ENCODE results near the gene RYR2.

RYR2 gene

GRCh38 chr1:237041795-237042525 is at the start of gene RYR2:
RYR2 (plus strand) TSS chr1:237042184; CDS start chr1:237042522, 338 bp downstream.
- no peak for DNase-seq

DNA sequence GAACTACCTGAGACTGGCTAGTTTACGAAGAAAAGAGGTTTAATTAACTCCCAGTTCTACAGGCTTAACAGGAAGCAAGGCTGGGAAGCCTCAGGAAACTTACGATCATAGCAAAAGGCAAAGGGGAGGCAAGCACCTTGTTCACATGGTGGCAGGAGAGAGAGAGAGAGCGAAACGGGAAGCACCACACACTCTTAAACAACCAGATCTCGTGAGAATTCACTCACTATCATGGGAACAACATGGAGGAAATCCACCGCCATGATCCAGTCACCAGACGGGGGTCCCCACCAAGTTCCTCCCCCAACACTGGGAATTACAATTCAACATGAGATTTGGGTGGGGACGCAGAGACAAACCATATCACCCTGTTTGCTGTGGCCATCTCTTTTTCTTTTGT is 49.5 kb upstream of the RYR2 start:
- no peak for DNase-seq

- DNase-seq, result no peak
These were observed 47.5 kb upstream of the RYR2 start for GRCh38 chr1:236994450-236994849.

GRCh38 chr1:236997361-236997760 is 44.6 kb upstream of the RYR2 start:
- DNase-seq, result no peak

- no peak for DNase-seq
These were observed 44.1 kb upstream of the RYR2 start for GRCh38 chr1:236997882-236998281.

DNA sequence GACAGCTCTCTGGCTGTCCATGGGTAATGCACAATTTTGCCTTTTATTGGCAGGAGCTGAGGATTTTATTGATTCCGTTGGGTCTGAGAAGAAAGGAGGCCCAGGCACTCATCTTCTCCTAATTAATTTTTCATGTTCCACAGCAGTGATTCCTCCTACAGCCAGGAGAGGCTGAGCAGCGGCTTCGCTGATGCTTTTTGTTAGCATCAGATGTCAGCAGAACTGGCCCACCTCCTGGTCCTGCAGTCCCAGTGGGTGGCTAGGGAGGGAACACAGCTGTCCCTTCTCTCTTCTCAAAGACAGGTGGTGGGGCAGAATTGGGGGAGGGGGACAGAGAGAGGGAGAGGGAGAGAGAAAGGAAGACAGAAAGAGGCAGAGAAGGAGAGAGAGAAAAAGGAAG is 43.4 kb upstream of the RYR2 start:
- no peak for DNase-seq

DNA sequence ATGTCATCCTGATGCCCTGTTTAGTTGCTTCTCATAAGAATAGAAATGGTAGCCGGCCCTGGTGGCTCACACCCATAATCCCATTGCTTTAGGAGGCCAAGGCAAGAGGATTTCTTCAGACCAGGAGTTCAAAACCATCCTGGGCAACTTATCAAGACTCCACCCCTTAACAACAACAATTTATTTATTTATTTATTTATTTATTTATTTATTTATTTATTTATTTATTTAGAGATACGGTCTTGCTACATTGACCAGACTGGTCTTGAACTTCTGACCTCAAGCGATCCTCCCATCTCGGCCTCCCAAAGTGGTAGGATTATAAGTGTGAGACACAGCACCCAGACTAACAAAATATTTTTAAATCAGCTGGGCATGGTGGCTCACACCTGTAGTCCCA is 41.8 kb upstream of the RYR2 start:
- DNase-seq, result no peak

DNA sequence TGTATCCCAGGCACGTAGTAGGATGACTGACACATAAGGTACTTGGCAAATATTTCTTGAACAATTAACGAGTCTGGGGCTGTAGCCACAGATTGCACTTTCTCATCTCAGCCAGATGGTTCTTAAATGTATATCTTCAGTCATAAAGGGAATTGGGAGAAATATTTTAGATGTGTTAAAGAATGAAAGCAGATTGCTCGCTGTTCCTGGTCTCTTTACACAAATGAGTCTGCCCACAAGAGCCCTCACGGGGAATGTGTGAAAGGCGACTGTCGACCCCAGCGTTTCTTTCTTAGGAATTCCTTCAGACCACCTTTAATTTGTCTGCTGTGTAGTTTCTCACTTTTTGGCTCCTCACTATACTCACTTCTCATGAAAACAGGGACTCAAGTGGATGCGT is 38.5 kb upstream of the RYR2 start:
- no peak for DNase-seq

GRCh38 chr1:237004116-237004515 is 37.9 kb upstream of the RYR2 start, which contains the start of gene MT1HL1:
MT1HL1 (minus strand) TSS chr1:237004441; CDS start chr1:237004372, 69 bp downstream.
- DNase-seq, result no peak

- no peak for DNase-seq
These were observed 36.3 kb upstream of the RYR2 start for GRCh38 chr1:237005674-237006073.

DNA sequence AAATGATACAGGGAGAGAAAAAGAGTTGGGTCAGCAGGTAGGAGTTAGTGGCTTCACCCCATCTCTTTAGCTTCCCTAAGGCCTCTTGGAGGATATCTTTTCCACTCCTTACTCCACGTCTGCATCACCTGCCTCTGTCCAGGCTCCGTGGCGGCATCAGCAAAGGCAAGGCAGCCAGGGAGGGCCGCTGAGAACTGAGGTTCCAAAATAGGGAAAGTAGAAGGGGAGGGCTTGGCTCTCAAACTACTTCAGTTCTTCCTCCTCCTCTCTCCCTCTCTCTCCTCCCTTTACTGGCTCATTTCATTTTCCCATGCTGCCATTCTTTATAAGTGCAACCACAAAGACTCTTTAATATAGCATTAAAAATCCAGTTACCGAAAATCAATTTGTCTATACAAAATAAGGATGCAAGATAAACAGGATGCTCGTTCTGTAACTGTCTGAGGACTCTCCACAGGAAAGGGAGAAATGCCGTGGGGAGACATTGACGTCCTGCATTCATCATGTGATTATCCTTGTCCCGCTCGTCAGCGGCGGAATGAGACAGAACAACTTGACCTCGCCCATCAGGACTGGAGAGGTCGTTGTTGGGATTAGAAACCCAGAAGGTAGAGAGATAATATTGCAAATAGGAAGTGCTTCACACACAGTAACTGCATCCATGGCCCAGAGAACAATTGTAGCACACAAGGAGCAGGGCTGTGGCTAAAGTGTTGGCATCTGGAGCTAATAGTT is 34.7 kb upstream of the RYR2 start:
- no peak for DNase-seq

DNA sequence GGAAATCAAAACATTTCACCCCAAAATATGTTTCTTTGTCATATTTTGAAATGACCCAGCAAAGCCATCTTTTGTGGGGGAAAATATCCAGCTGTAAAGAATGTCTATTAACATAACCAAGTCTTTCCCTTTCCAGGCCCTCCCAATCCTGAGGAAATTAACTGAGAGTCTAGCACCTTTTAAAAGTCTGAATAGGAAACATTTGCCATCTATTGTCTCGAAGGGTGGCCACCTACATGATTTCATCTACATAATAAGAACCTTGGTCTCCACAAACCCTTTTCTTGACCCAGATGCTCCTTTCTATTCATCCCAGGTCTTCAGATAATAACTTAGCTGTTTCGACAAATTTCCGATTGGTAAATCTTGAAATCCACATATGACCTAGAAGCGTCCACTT is 32.4 kb upstream of the RYR2 start:
- no peak for DNase-seq

DNA sequence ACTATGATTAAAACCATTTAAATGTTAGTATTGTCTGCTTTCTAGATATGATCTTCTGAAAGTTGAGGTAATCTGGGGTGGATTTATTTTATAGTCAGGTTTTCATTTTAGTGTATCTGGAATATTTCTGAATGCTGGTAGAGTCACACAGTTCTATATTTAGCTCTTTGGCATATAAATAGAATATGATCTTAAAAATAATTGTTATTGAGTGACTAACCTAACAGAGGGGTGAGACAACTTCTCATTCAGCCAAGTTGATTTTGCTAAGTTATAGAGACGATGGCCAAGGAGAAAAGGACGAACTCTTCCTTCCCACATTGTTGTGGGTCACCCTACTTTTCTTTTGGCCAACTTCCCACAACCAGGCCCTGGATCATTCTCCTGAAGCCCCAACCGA is 30.6 kb upstream of the RYR2 start:
- DNase-seq, result no peak

GRCh38 chr1:237012361-237012760 is 29.6 kb upstream of the RYR2 start:
- no peak for DNase-seq

GRCh38 chr1:237012788-237013383 is 29.1 kb upstream of the RYR2 start:
- no peak for DNase-seq

GRCh38 chr1:237013608-237014007 is 28.4 kb upstream of the RYR2 start:
- no peak for DNase-seq

GRCh38 chr1:237016626-237017025 is 25.4 kb upstream of the RYR2 start:
- no peak for DNase-seq

GRCh38 chr1:237018896-237019295 is 23.1 kb upstream of the RYR2 start:
- DNase-seq, result no peak

DNA sequence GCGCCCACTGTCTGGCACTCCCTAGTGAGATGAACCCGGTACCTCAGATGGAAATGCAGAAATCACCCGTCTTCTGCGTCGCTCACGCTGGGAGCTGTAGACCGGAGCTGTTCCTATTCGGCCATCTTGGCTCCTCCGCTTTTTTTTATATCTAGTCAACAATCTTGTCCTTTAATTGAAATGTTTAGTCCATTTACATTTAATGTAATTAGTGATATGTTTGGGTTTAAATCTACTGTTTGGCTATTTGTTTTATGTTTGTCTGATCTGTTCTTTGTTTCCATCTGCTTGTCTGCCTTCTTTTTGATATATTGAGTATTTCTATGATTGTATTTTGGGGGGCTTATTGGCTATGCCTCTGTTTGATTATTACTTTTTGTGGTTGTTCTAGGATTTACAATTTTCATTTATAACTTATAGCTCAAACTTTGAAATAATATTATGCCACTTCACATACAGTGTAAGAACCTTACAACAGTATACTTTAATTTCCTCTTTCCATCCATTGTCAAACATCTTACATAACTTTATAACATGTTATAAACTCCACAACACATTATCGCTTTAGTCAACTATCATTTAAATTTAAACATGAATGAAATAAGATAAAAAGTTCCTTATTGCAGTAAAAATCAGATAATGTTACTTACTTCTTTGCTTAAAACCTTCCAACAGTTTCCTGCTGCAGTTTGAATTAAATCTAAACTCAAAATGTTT is 16.5 kb upstream of the RYR2 start:
- DNase-seq, result no peak

DNA sequence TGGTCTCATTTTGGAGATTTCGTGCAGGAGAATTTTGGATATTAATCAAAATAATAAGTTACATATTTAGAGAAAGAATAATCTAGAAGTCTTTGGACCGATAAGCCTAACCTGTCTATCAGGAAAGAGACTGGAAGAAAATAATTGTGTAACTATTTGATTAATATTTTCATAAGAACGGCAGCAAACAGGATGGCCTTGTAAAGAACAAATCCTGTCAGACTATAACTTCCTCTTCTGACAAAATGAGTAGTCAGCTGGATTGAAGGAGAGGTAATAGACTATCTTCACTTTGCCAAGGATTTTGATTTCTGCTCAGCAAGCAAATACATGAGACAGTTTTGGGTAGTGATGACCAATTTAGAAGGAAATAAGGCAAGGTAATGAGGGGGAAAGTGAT is 12.7 kb upstream of the RYR2 start:
- DNase-seq, result no peak

GRCh38 chr1:237029850-237030535 is 12.0 kb upstream of the RYR2 start:
- no peak for DNase-seq

DNA sequence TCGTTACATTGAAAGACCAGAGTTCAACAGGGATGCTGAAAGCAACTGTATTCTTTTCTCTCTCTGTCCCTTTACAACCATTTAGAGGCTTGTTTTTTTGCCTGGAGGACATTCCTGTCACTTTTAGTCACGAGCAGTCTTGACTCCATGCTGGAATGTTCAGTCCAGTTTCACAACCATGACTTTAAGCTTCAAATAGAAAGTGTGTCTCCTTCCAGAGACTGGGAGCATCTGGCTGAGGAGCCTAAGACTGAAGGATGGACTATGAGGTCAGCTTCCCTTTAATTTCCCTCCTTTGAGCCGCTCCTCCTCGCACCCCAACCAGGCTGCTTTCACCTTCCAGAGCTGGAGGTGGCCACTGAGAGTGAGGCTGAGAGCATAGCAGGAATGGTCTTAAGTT is 10.5 kb upstream of the RYR2 start:
- DNase-seq, result no peak

DNA sequence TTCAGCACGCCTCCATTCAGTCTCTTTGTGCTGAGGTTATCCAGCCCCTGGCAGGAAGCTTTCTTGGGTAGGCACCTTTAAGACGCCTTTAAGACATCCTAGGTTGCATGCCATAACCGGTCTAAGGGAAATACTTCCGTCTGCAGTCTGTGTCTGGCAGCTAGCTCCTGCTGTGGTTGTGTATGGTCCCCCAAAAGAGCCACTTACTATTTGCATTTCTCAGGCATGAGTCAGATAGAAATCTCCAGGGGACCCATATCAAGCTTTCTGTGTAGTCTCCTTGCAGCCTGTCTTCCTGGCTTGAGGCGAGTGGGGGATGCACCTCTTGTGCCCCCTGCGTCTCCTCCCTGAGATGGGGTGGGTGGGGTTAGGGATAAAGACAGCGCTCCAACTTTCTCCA is 10.0 kb upstream of the RYR2 start:
- no peak for DNase-seq
